Trophoblast cell (in vitro differentiated cells and primary cell): ENCODE data around the gene PALS2.

Source experiments
- DNase-seq, 2 donors: peaks; one replicate each; pipeline ENCODE4 v3.0.0-alpha.2; 2016
- H2AFZ ChIP-seq: 2 replicates; pipeline ENCODE4 v1.6.1; 2013; ENCODE audit warnings: low read length, moderate library complexity, mild to moderate bottlenecking; ENCODE audit not compliant: insufficient read depth, poor library complexity
- H2AK5ac ChIP-seq: 2 replicates; pipeline ENCODE4 v1.6.1; 2013; ENCODE audit warnings: mild to moderate bottlenecking, low read length
- H2BK120ac ChIP-seq: 2 replicates; pipeline ENCODE4 v1.6.1; 2013; ENCODE audit warnings: low read length, mild to moderate bottlenecking, moderate library complexity; ENCODE audit not compliant: insufficient read depth, poor library complexity
- H2BK12ac ChIP-seq: 2 replicates; pipeline ENCODE4 v1.6.1; 2013; ENCODE audit warnings: mild to moderate bottlenecking, low read length, moderate library complexity
- H2BK5ac ChIP-seq: 2 replicates; pipeline ENCODE4 v1.6.1; 2013; ENCODE audit warnings: low read length, low read depth, moderate library complexity, mild to moderate bottlenecking; ENCODE audit not compliant: poor library complexity
- H3K14ac ChIP-seq: 2 replicates; pipeline ENCODE4 v1.6.1; 2013; ENCODE audit warnings: mild to moderate bottlenecking, low read length
- H3K18ac ChIP-seq: 2 replicates; pipeline ENCODE4 v1.6.1; 2013; ENCODE audit warnings: mild to moderate bottlenecking, low read length
- H3K23ac ChIP-seq: 2 replicates; pipeline ENCODE4 v1.6.1; 2013; ENCODE audit warnings: low read length
- H3K27ac ChIP-seq: 2 replicates; pipeline ENCODE4 v1.5.1; 2013; ENCODE audit warnings: low read depth, mild to moderate bottlenecking, inconsistent platforms, low read length, moderate library complexity
- H3K27me3 ChIP-seq: 2 replicates; pipeline ENCODE4 v1.6.1; 2013; ENCODE audit warnings: inconsistent platforms, mild to moderate bottlenecking, low read length, moderate library complexity; ENCODE audit not compliant: insufficient read depth
- H3K36me3 ChIP-seq, 2 experiments: 1 replicate in 1 of 2; 2 replicates in 1 of 2; pipeline ENCODE4 v1.6.1; 2013; ENCODE audit warnings: low read length in 2 of 2, mild to moderate bottlenecking in 2 of 2, moderate library complexity in 1 of 2; ENCODE audit not compliant: insufficient read depth in 2 of 2, control insufficient read depth in 1 of 2
- H3K4ac ChIP-seq: 2 replicates; pipeline ENCODE4 v1.6.1; 2013; ENCODE audit warnings: low read depth, mild to moderate bottlenecking, low read length, moderate library complexity
- H3K4me1 ChIP-seq, 2 experiments: 1 replicate in 1 of 2; 2 replicates in 1 of 2; pipeline ENCODE4 v1.6.1; 2013; ENCODE audit warnings: low read length in 2 of 2, mild to moderate bottlenecking in 2 of 2, moderate library complexity in 1 of 2; ENCODE audit not compliant: insufficient read depth in 2 of 2, control insufficient read depth in 1 of 2
- H3K4me2 ChIP-seq: 2 replicates; pipeline ENCODE4 v1.6.1; 2013; ENCODE audit warnings: inconsistent platforms, mild to moderate bottlenecking, low read length, moderate library complexity
- H3K4me3 ChIP-seq: 2 replicates; pipeline ENCODE4 v1.5.1; 2013; ENCODE audit warnings: mild to moderate bottlenecking, low read depth, low read length, inconsistent platforms
- H3K79me1 ChIP-seq: one replicate; pipeline ENCODE4 v1.6.1; 2013; ENCODE audit warnings: low read length
- H3K79me2 ChIP-seq: 2 replicates; pipeline ENCODE4 v1.6.1; 2013; ENCODE audit warnings: low read length, mild to moderate bottlenecking; ENCODE audit not compliant: control insufficient read depth, insufficient read depth, poor library complexity
- H3K9ac ChIP-seq: 2 replicates; pipeline ENCODE4 v1.6.1; 2013; ENCODE audit warnings: mild to moderate bottlenecking, low read length
- H3K9me3 ChIP-seq: 2 replicates; pipeline ENCODE4 v1.6.1; 2013; ENCODE audit warnings: low read depth, mild to moderate bottlenecking, control low read depth, inconsistent platforms, low read length; ENCODE audit not compliant: insufficient read depth
- H4K12ac ChIP-seq: 2 replicates; pipeline ENCODE4 v1.6.1; 2013; ENCODE audit warnings: low read depth, mild to moderate bottlenecking, low read length, moderate library complexity
- H4K8ac ChIP-seq: 2 replicates; pipeline ENCODE4 v1.6.1; 2013; ENCODE audit warnings: low read depth, mild to moderate bottlenecking, low read length, moderate library complexity
- H4K91ac ChIP-seq: one replicate; pipeline ENCODE4 v1.6.1; 2013; ENCODE audit warnings: low read depth, mild to moderate bottlenecking, low read length, moderate library complexity
- WGBS: extraction: QIAGEN DNeasy Blood & Tissue Kit; methylation state at CpG from one replicate; pipeline ENCODE4 v1.1.7; 2013; ENCODE audit warnings: missing lambda C conversion rate; ENCODE audit not compliant: insufficient read length, insufficient coverage; ENCODE audit errors: extremely low coverage; 5-methylcytosine and 5-hydroxymethylcytosine counted together

The PALS2 gene

DNA sequence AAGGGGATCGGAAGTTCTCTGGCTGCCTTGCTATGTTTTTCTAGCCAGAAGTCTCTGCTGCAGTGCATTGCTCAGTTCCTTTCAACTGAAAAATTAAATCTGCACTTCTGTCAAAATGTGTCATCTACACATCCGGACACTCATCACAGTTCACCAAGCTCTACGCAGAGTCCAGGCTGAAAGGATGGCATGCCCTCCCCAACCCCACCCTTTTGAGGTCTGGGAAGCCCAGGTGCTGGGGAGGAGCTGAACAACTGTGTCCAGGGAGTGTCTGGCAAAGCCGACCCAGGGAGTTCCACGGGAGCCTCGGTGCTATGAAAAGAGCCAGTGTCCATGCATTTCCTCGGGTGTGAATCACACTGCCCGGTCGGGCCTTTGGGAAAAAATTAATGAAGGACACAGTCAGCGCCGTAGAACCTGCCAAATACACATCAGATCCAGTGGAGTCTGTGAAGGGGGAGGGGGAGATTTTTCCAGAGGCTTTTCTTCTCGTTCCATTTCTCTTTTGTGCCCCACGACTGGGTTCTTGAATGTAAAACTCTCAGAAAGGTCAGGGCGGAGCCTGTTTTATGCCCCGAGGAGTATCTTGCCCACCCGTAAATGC, 757 bp upstream of the PALS2 start:
- peaks cover 6% of the 10 kb centered on the region for H3K79me1 ChIP-seq
- no peak overlapping the region for H2BK12ac ChIP-seq
- H3K4ac ChIP-seq, result no peak overlapping the region
- H2BK5ac ChIP-seq, result peak overlapping the region; percentile 17
- H4K8ac ChIP-seq, result peak overlapping the region; percentile 80
- H3K9me3 ChIP-seq, result no peaks in the 10 kb centered on the region
- peak overlapping the region; percentile 84 for H3K9ac ChIP-seq
- H3K36me3 ChIP-seq, result no peaks in the 10 kb centered on the region
- H3K79me2 ChIP-seq, result peaks cover 8% of the 10 kb centered on the region
- H3K23ac ChIP-seq, result no peak overlapping the region
- peak overlapping the region; percentile 64 for H2AFZ ChIP-seq
- H4K12ac ChIP-seq, result no peak overlapping the region
- no peak overlapping the region for H3K14ac ChIP-seq
- no peak overlapping the region for H2AK5ac ChIP-seq
- H2BK120ac ChIP-seq, result peak overlapping the region; percentile 2
- H3K4me2 ChIP-seq, result peak overlapping the region; percentile 87
- H3K27me3 ChIP-seq, result no peaks in the 10 kb centered on the region
- peaks cover 0 to 3% of the 10 kb centered on the region in 2 experiments for H3K4me1 ChIP-seq
- DNase-seq, result peak; percentile 21 to 36
- H3K18ac ChIP-seq, result no peak overlapping the region
- H3K4me3 ChIP-seq, result peak overlapping the region; percentile 83
- H4K91ac ChIP-seq, result peak overlapping the region; percentile 65
- no CpG with 5 or more reads among the region's 16 CpGs for WGBS
- H3K27ac ChIP-seq, result peak overlapping the region; percentile 6

- Histone ChIP-seq H3K23ac (no peak overlapping the region), H3K4me3 (peak overlapping the region; percentile 83)
- WGBS, result no CpG with 5 or more reads among the region's 101 CpGs
These were observed 494 bp downstream of the PALS2 start for GRCh38 chr7:24573554-24574338.

GRCh38 chr7:24574386-24574785, 1.1 kb downstream of the PALS2 start:
- no peak overlapping the region for H4K8ac ChIP-seq
- no peak overlapping the region for H4K91ac ChIP-seq
- DNase-seq, result no peak
- no peaks in the 10 kb centered on the region for H3K36me3 ChIP-seq
- H3K4ac ChIP-seq, result peak overlapping the region; percentile 70
- peaks cover 0 to 4% of the 10 kb centered on the region in 2 experiments for H3K4me1 ChIP-seq
- H2AK5ac ChIP-seq, result no peak overlapping the region
- H3K79me2 ChIP-seq, result peaks cover 8% of the 10 kb centered on the region
- H3K4me3 ChIP-seq, result peak overlapping the region; percentile 83
- H2BK120ac ChIP-seq, result no peak overlapping the region
- H2AFZ ChIP-seq, result peak overlapping the region; percentile 97
- WGBS, result no CpG with 5 or more reads among the region's 11 CpGs
- H3K9ac ChIP-seq, result peak overlapping the region; percentile 68
- no peak overlapping the region for H2BK5ac ChIP-seq
- peak overlapping the region; percentile 60 for H3K14ac ChIP-seq
- peak overlapping the region; percentile 64 for H3K18ac ChIP-seq
- no peak overlapping the region for H4K12ac ChIP-seq
- no peak overlapping the region for H2BK12ac ChIP-seq
- H3K79me1 ChIP-seq, result peaks cover 6% of the 10 kb centered on the region
- H3K9me3 ChIP-seq, result no peaks in the 10 kb centered on the region
- peak overlapping the region; percentile 88 for H3K4me2 ChIP-seq
- H3K23ac ChIP-seq, result no peak overlapping the region
- no peaks in the 10 kb centered on the region for H3K27me3 ChIP-seq
- peak overlapping the region; percentile 79 for H3K27ac ChIP-seq

More at GRCh38 chr7:24573554-24574338, 494 bp downstream of the PALS2 start:
- Histone ChIP-seq H3K79me2 (peaks cover 8% of the 10 kb centered on the region), H3K27ac (peak overlapping the region; percentile 79), H3K36me3 (no peaks in the 10 kb centered on the region), H2BK120ac (peak overlapping the region; percentile 63), H2BK5ac (peak overlapping the region; percentile 68), H4K12ac (peak overlapping the region; percentile 74), H3K79me1 (peaks cover 6% of the 10 kb centered on the region), H3K14ac (peak overlapping the region; percentile 85), H4K91ac (peak overlapping the region; percentile 75), H4K8ac (peak overlapping the region; percentile 76), H3K4me2 (peak overlapping the region; percentile 88), H3K4ac (peak overlapping the region; percentile 70), H3K27me3 (no peaks in the 10 kb centered on the region), H2AK5ac (no peak overlapping the region), H3K18ac (peak overlapping the region; percentile 86), H3K4me1 (peaks cover 0 to 4% of the 10 kb centered on the region in 2 experiments), H2AFZ (peak overlapping the region; percentile 97), H3K9me3 (no peaks in the 10 kb centered on the region), H3K9ac (peak overlapping the region; percentile 68), H2BK12ac (peak overlapping the region; percentile 38)
- peak; percentile 15 to 41 for DNase-seq

GRCh38 chr7:24574950-24575349, 1.7 kb downstream of the PALS2 start:
- whole genome bisulfite sequencing, result no CpG with 5 or more reads among the region's 4 CpGs
- H3K9me3 ChIP-seq, result no peaks in the 10 kb centered on the region
- H2AFZ ChIP-seq, result no peak overlapping the region
- H3K14ac ChIP-seq, result no peak overlapping the region
- no peak overlapping the region for H4K12ac ChIP-seq
- no peak overlapping the region for H2BK120ac ChIP-seq
- no peak overlapping the region for H2BK12ac ChIP-seq
- H3K36me3 ChIP-seq, result no peaks in the 10 kb centered on the region
- H3K27me3 ChIP-seq, result no peaks in the 10 kb centered on the region
- H3K23ac ChIP-seq, result no peak overlapping the region
- peaks cover 0 to 4% of the 10 kb centered on the region in 2 experiments for H3K4me1 ChIP-seq
- H3K4me3 ChIP-seq, result no peak overlapping the region
- no peak for DNase-seq
- H4K91ac ChIP-seq, result no peak overlapping the region
- no peak overlapping the region for H3K9ac ChIP-seq
- peaks cover 8% of the 10 kb centered on the region for H3K79me2 ChIP-seq
- no peak overlapping the region for H3K4ac ChIP-seq
- no peak overlapping the region for H2AK5ac ChIP-seq
- no peak overlapping the region for H4K8ac ChIP-seq
- H3K18ac ChIP-seq, result no peak overlapping the region
- peak overlapping the region; percentile 88 for H3K4me2 ChIP-seq
- H2BK5ac ChIP-seq, result no peak overlapping the region
- H3K27ac ChIP-seq, result no peak overlapping the region
- peaks cover 6% of the 10 kb centered on the region for H3K79me1 ChIP-seq
